H1 (cell line): Measurements from ENCODE around the gene OR11A1. TPM values are rescaled to one million over a fixed set of nuclear protein-coding genes. Genes with fewer than 3 reads are reported as not detected.

ENCODE experiments used
- CTCF ChIA-PET: fragments of 300-600 bp; sonication (Branson Sonifier 250); formaldehyde crosslinking; loops from one replicate; lab custom pipeline; 2021; ENCODE audit not compliant: partially characterized antibody; lab: Charles Lee
- POLR2A ChIA-PET: fragments of 300-600 bp; sonication (Branson Sonifier 250); formaldehyde crosslinking; loops from one replicate; lab custom pipeline; 2021; ENCODE audit warnings: inconsistent platforms; ENCODE audit not compliant: partially characterized antibody; lab: Charles Lee
- DNase-seq, 2 experiments: peaks; one replicate each; pipeline versions ENCODE4 v3.0.0 to v3.0.0-alpha.2; 2010 to 2022; ENCODE audit warnings: low spot score in 2 of 2, low read depth in 1 of 2, mixed read lengths in 1 of 2
- FAIRE-seq: peaks from 2 replicates; lab custom pipeline; 2011; peaks lifted over from hg19 to GRCh38; lab: Jason Lieb, UNC
- H2AFZ ChIP-seq: 2 replicates; pipeline ENCODE4 v1.8.1; 2012; ENCODE audit warnings: low read length, inconsistent platforms
- H2AK5ac ChIP-seq: 2 replicates; pipeline ENCODE4 v1.6.1; 2013; ENCODE audit warnings: low read depth, low read length
- H2BK120ac ChIP-seq: replicated peaks from 2 replicates; pipeline ENCODE3; 2013; ENCODE audit warnings: low read depth, low read length, inconsistent platforms
- H2BK12ac ChIP-seq: 2 replicates; pipeline ENCODE4 v1.6.1; 2013; ENCODE audit warnings: low read depth, low read length
- H2BK15ac ChIP-seq: 2 replicates; pipeline ENCODE4 v1.6.1; 2013; ENCODE audit warnings: low read length
- H2BK20ac ChIP-seq: 2 replicates; pipeline ENCODE4 v1.6.1; 2013; ENCODE audit warnings: low read length
- H2BK5ac ChIP-seq: 2 replicates; pipeline ENCODE4 v1.6.1; 2013; ENCODE audit warnings: low read depth, low read length
- H3K14ac ChIP-seq: 2 replicates; pipeline ENCODE4 v1.6.1; 2013; ENCODE audit warnings: inconsistent platforms; ENCODE audit not compliant: insufficient read length
- H3K18ac ChIP-seq: 2 replicates; pipeline ENCODE4 v1.6.1; 2013; ENCODE audit warnings: low read length; ENCODE audit errors: extremely low read depth
- H3K23ac ChIP-seq: 2 replicates; pipeline ENCODE4 v1.6.1; 2013; ENCODE audit warnings: inconsistent platforms; ENCODE audit not compliant: insufficient read length
- H3K23me2 ChIP-seq: 2 replicates; pipeline ENCODE4 v1.6.1; 2013; ENCODE audit warnings: low read depth, low read length
- H3K27ac ChIP-seq: 2 replicates; pipeline ENCODE4 v1.6.1; 2011; ENCODE audit warnings: low read depth, low read length, inconsistent platforms
- H3K27me3 ChIP-seq, 4 experiments: replicated peaks in 1 of 4; 1 replicate in 1 of 4; 2 replicates in 3 of 4; pipeline versions ENCODE4 v1.6.1 to v1.8.1; 2011 to 2013; ENCODE audit warnings: low read length in 3 of 4, mild to moderate bottlenecking in 3 of 4, inconsistent platforms in 2 of 4, mixed read lengths in 2 of 4, moderate library complexity in 1 of 4; ENCODE audit not compliant: control insufficient read depth in 3 of 4, insufficient read depth in 3 of 4; ENCODE audit errors: extremely low read depth in 1 of 4
- H3K36me3 ChIP-seq, 4 experiments: 2 replicates each; pipeline versions ENCODE4 v1.6.1 to v1.8.1; 2011 to 2013; ENCODE audit warnings: mild to moderate bottlenecking in 4 of 4, low read length in 3 of 4, moderate library complexity in 2 of 4, control low read depth in 1 of 4, inconsistent platforms in 1 of 4; ENCODE audit not compliant: insufficient read depth in 4 of 4, control insufficient read depth in 2 of 4
- H3K4ac ChIP-seq: replicated peaks from 2 replicates; pipeline ENCODE3; 2013; ENCODE audit warnings: low read length, low read depth, mixed read lengths, inconsistent platforms; ENCODE audit not compliant: insufficient read length
- H3K4me1 ChIP-seq, 4 experiments: replicated peaks in 1 of 4; 1 replicate in 1 of 4; 2 replicates in 3 of 4; pipeline versions ENCODE4 v1.6.1 to v1.8.1; 2011 to 2013; ENCODE audit warnings: low read length in 3 of 4, inconsistent platforms in 2 of 4, mixed read lengths in 1 of 4; ENCODE audit not compliant: insufficient read depth in 4 of 4, control insufficient read depth in 3 of 4
- H3K4me2 ChIP-seq, 2 experiments: 2 replicates each; pipeline versions ENCODE4 v1.6.1 to v1.8.1; 2011 to 2013; ENCODE audit warnings: low read depth in 2 of 2, low read length in 2 of 2, control low read depth in 1 of 2, inconsistent platforms in 1 of 2, mild to moderate bottlenecking in 1 of 2; ENCODE audit not compliant: insufficient read depth in 1 of 2
- H3K4me3 ChIP-seq, 4 experiments: fragments of 200-600, 300-600 bp in 1 of 4; sonication (generic), shearing (Covaris generic), sonication (Bioruptor Twin) in 1 of 4; 2 replicates each; pipeline versions ENCODE4 v1.5.1 to v1.8.1; 2011 to 2016; ENCODE audit warnings: low read length in 4 of 4, low read depth in 3 of 4, control low read depth in 2 of 4, inconsistent platforms in 2 of 4, mild to moderate bottlenecking in 2 of 4, mixed read lengths in 1 of 4, moderate library complexity in 1 of 4; ENCODE audit not compliant: insufficient read depth in 2 of 4; ENCODE audit errors: extremely low read depth in 1 of 4
- H3K56ac ChIP-seq: replicated peaks from 2 replicates; pipeline ENCODE3; 2013; ENCODE audit warnings: low read depth, mild to moderate bottlenecking, mixed read lengths, low read length, inconsistent platforms; ENCODE audit not compliant: insufficient read length
- H3K79me1 ChIP-seq: 2 replicates; pipeline ENCODE4 v1.6.1; 2013; ENCODE audit warnings: low read depth, low read length, control low read depth
- H3K79me2 ChIP-seq, 2 experiments: 2 replicates each; pipeline versions ENCODE4 v1.6.1 to v1.8.1; 2012 to 2013; ENCODE audit warnings: low read length in 2 of 2, mild to moderate bottlenecking in 2 of 2, inconsistent platforms in 1 of 2; ENCODE audit not compliant: insufficient read depth in 2 of 2, control insufficient read depth in 1 of 2
- H3K9ac ChIP-seq, 4 experiments: replicated peaks in 1 of 4; 1 replicate in 1 of 4; 2 replicates in 3 of 4; pipeline versions ENCODE4 v1.6.1 to v1.8.1; 2011 to 2013; ENCODE audit warnings: low read depth in 3 of 4, low read length in 3 of 4, control low read depth in 2 of 4, mild to moderate bottlenecking in 2 of 4, moderate library complexity in 2 of 4, inconsistent platforms in 1 of 4; ENCODE audit errors: extremely low read depth in 1 of 4
- H3K9me3 ChIP-seq, 2 experiments: 2 replicates each; pipeline versions ENCODE4 v1.6.1 to v1.8.1; 2012 to 2013; ENCODE audit warnings: mild to moderate bottlenecking in 2 of 2, moderate library complexity in 2 of 2, control low read depth in 1 of 2, inconsistent platforms in 1 of 2, low read depth in 1 of 2, low read length in 1 of 2, mixed read lengths in 1 of 2; ENCODE audit not compliant: insufficient read depth in 2 of 2
- H4K20me1 ChIP-seq, 2 experiments: replicated peaks in 1 of 2; 2 replicates each; pipeline versions ENCODE3 to v1.8.1; 2011 to 2013; ENCODE audit warnings: inconsistent platforms in 2 of 2, low read length in 2 of 2, mild to moderate bottlenecking in 1 of 2; ENCODE audit not compliant: insufficient read depth in 2 of 2, control insufficient read depth in 1 of 2
- H4K5ac ChIP-seq: 2 replicates; pipeline ENCODE4 v1.6.1; 2013; ENCODE audit warnings: low read length, low read depth, mixed read lengths, inconsistent platforms; ENCODE audit not compliant: insufficient read length
- H4K8ac ChIP-seq: 2 replicates; pipeline ENCODE4 v1.8.0; 2013; ENCODE audit warnings: mild to moderate bottlenecking, moderate library complexity, low read length, inconsistent platforms; ENCODE audit not compliant: insufficient read depth; ENCODE audit errors: extremely low read depth
- H4K91ac ChIP-seq: replicated peaks from 2 replicates; pipeline ENCODE3; 2013; ENCODE audit warnings: low read length, mixed read lengths, inconsistent platforms; ENCODE audit not compliant: insufficient read length
- BACH1 ChIP-seq: IDR thresholded peaks from 2 replicates; pipeline ENCODE4 v1.6.1; 2012; ENCODE audit warnings: low read length, improper control_type of control experiment
- RAD21 ChIP-seq, 2 experiments: IDR thresholded peaks in 1 of 2; conservative IDR thresholded peaks in 1 of 2; 2 replicates each; pipeline ENCODE4 v1.6.1; 2011; ENCODE audit warnings: low read depth in 2 of 2, low read length in 2 of 2, improper control_type of control experiment in 1 of 2, inconsistent platforms in 1 of 2, mild to moderate bottlenecking in 1 of 2, moderate library complexity in 1 of 2
- TCF12 ChIP-seq: IDR thresholded peaks from 2 replicates; pipeline ENCODE4 v1.6.1; 2011; ENCODE audit warnings: low read depth, mild to moderate bottlenecking, low read length
- WGBS, 2 experiments: shearing (Covaris generic) in 1 of 2; methylation state at CpG; one replicate each; pipeline versions ENCODE4 v1.1.6 to v1.1.7; 2013 to 2015; ENCODE audit warnings: low lambda C conversion rate in 2 of 2, mixed read lengths in 2 of 2, inconsistent platforms in 1 of 2, low coverage in 1 of 2, missing lambda C conversion rate in 1 of 2; ENCODE audit not compliant: insufficient replicate concordance in 2 of 2, insufficient coverage in 1 of 2, insufficient read length in 1 of 2; ENCODE audit errors: extremely low coverage in 1 of 2, missing lambda C conversion rate in 1 of 2; 5-methylcytosine and 5-hydroxymethylcytosine counted together
- polyA plus RNA-seq, 7 experiments: library from polyadenylated mRNA; depleted of rRNA in 3 of 7; stranded (reverse) in 5 of 7; unstranded in 2 of 7; fragments of >200 nt in 5 of 7; fragments of 200-250 nt in 2 of 7; gene quantifications; 1 replicate in 5 of 7; 2 replicates in 1 of 7; 4 replicates in 1 of 7; pipeline versions ENCODE4 v1.2.1 to v1.2.3, GENCODE V29; 2011 to 2013; ENCODE audit warnings: missing spikeins in 2 of 7, mixed read lengths in 2 of 7
- total RNA-seq: library from RNA; stranded (reverse); fragmentation: NEBNext Ultra II Directional; extraction: Animal tissue kit (Norgen Biotek cat#: 25700); gene quantifications from 2 replicates; pipeline ENCODE4 v1.2.1, GENCODE V29; 2021

Gene OR11A1
- total and polyA plus RNA-seq, 2 of the 8 experiments (the other 6 are each of a cell fraction or from before 2014, with no cell fraction given), result not detected

DNA sequence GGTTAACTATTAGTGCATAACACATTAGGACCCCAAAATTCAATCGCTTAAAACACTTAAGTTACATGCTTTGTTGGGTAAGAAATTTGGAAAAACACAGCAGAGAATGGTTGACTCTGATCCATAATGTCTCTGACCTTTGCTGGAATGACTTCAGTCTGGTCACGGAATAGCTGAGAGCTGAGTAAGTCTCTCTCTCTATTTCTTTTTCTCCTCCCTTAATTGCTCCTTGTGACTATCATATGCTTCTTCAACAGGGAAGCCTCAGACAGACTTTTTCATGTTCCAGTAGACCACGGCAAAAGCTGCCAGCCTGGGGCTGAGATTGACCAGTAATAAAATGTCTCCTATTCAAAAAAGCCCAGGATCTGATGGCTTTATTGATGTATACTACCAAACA is 37.4 kb downstream of the OR11A1 start:
- H2BK120ac ChIP-seq, result no peak overlapping the region
- H3K18ac ChIP-seq, result no peak overlapping the region
- H2BK12ac ChIP-seq, result no peak overlapping the region
- no peak overlapping the region for H2BK20ac ChIP-seq
- H2AFZ ChIP-seq, result no peak overlapping the region
- H2BK5ac ChIP-seq, result no peak overlapping the region
- DNase-seq, result no peak
- TF ChIP-seq RAD21 (IDR thresholded peaks at IDR 0.05 in 1 of 2, conservative IDR thresholded peaks at IDR 0.05 in 1 of 2; ENCODE audit: low read depth in 2 of 2, low read length in 2 of 2) (no peak), BACH1 (no peak), TCF12 (no peak)
- no peak overlapping the region for H4K91ac ChIP-seq
- H3K23me2 ChIP-seq, result no peaks in the 10 kb centered on the region
- H4K5ac ChIP-seq, result no peak overlapping the region
- H3K4ac ChIP-seq, result no peak overlapping the region
- POLR2A ChIA-PET, result no interaction called here
- H3K4me1 ChIP-seq, result no peaks in the 10 kb centered on the region
- no peak overlapping the region for H4K8ac ChIP-seq
- H3K27me3 ChIP-seq, result no peaks in the 10 kb centered on the region
- no peak overlapping the region for H2BK15ac ChIP-seq
- H3K27ac ChIP-seq, result no peak overlapping the region
- no peak overlapping the region for H3K4me2 ChIP-seq
- H2AK5ac ChIP-seq, result no peak overlapping the region
- WGBS, 2 experiments, result 93% methylated on average over 3 of the region's 3 CpGs; no CpG with 5 or more reads in 1 of the 2 experiments
- no peak for FAIRE-seq
- no peak overlapping the region for H3K14ac ChIP-seq
- H3K4me3 ChIP-seq, result no peak overlapping the region
- H3K23ac ChIP-seq, result no peak overlapping the region
- no peak overlapping the region for H3K9ac ChIP-seq
- H3K56ac ChIP-seq, result no peak overlapping the region
- no peaks in the 10 kb centered on the region for H3K9me3 ChIP-seq
- CTCF ChIA-PET, result no interaction called here
- H3K79me2 ChIP-seq, result no peaks in the 10 kb centered on the region
- H3K36me3 ChIP-seq, result no peaks in the 10 kb centered on the region
- no peaks in the 10 kb centered on the region for H3K79me1 ChIP-seq
- no peaks in the 10 kb centered on the region for H4K20me1 ChIP-seq
